DMS153 treated with DMSO at 0.1 percent for 48 hours (cell line): Measurements from ENCODE around the gene MUC5B.
A peak's percentile ranks its signal among the peaks of the same experiment; 100 is the strongest.
"Not testable (repeated sequence)": the region's sequence is repeated elsewhere in the genome, so short reads cannot be mapped to it uniquely, and the experiment has no call there.

Source experiments
- DNase-seq: peaks from one replicate; lab custom pipeline; 2025; ENCODE audit not compliant: unreplicated experiment; lab: John Stamatoyannopoulos, UW

MUC5B gene

GRCh38 chr11:1260620-1261019, 37.8 kb downstream of the MUC5B start:
- no peak for DNase-seq

GRCh38 chr11:1261241-1262071, 38.6 kb downstream of the MUC5B start:
- no peak for DNase-seq

- DNase-seq = peak; percentile 75
Observed at GRCh38 chr11:1262172-1263006, 39.5 kb downstream of the MUC5B start.

GRCh38 chr11:1263010-1263409, 40.1 kb downstream of the MUC5B start:
- DNase-seq = no peak

GRCh38 chr11:1264444-1264843, 41.6 kb downstream of the MUC5B start:
- DNase-seq = not testable (repeated sequence)

GRCh38 chr11:1265480-1265879, 42.6 kb downstream of the MUC5B start:
- not testable (repeated sequence) for DNase-seq

GRCh38 chr11:1266976-1267375, 44.1 kb downstream of the MUC5B start:
- DNase-seq = not testable (repeated sequence)

GRCh38 chr11:1267441-1268100, 44.7 kb downstream of the MUC5B start:
- DNase-seq = no peak

- no peak for DNase-seq
Observed at GRCh38 chr11:1269957-1270356, 47.1 kb downstream of the MUC5B start.

GRCh38 chr11:1270476-1270875, 47.6 kb downstream of the MUC5B start:
- DNase-seq = no peak

GRCh38 chr11:1271002-1271401, 48.1 kb downstream of the MUC5B start:
- no peak for DNase-seq

GRCh38 chr11:1271406-1271805, 48.5 kb downstream of the MUC5B start:
- DNase-seq = no peak

- DNase-seq = no peak
Observed at GRCh38 chr11:1271927-1272326, 49.1 kb downstream of the MUC5B start.

- no peak for DNase-seq
Observed at GRCh38 chr11:1272531-1272930, 49.7 kb downstream of the MUC5B start.

- no peak for DNase-seq
Observed at GRCh38 chr11:1274501-1274900, 51.6 kb downstream of the MUC5B start.

GRCh38 chr11:1275021-1275420, 52.2 kb downstream of the MUC5B start:
- no peak for DNase-seq

- no peak for DNase-seq
Observed at GRCh38 chr11:1276041-1276790, 53.4 kb downstream of the MUC5B start.

GRCh38 chr11:1276866-1277615, 54.2 kb downstream of the MUC5B start:
- DNase-seq = no peak

- DNase-seq = no peak
Observed at GRCh38 chr11:1277936-1278512, 55.2 kb downstream of the MUC5B start.
